Hematopoietic multipotent progenitor cell (in vitro differentiated cells): Measurements from ENCODE around the gene NFATC4. TPM values are rescaled to one million over a fixed set of nuclear protein-coding genes. Genes with fewer than 3 reads are reported as not detected.
"Not testable (repeated sequence)": the region's sequence is repeated elsewhere in the genome, so short reads cannot be mapped to it uniquely, and the experiment has no call there.

Experiments used
- DNase-seq, 3 donors: peaks; one replicate each; pipeline ENCODE4 v3.0.0-alpha.2; 2011 to 2015; ENCODE audit warnings: low read depth in 2 of 3, low spot score in 2 of 3
- total RNA-seq: library from RNA; depleted of rRNA; stranded (reverse); fragments of >200 nt; gene quantifications from one replicate; pipeline ENCODE4 v1.2.3, GENCODE V29; 2012

Gene NFATC4
- total RNA-seq = 0.54 TPM

DNA sequence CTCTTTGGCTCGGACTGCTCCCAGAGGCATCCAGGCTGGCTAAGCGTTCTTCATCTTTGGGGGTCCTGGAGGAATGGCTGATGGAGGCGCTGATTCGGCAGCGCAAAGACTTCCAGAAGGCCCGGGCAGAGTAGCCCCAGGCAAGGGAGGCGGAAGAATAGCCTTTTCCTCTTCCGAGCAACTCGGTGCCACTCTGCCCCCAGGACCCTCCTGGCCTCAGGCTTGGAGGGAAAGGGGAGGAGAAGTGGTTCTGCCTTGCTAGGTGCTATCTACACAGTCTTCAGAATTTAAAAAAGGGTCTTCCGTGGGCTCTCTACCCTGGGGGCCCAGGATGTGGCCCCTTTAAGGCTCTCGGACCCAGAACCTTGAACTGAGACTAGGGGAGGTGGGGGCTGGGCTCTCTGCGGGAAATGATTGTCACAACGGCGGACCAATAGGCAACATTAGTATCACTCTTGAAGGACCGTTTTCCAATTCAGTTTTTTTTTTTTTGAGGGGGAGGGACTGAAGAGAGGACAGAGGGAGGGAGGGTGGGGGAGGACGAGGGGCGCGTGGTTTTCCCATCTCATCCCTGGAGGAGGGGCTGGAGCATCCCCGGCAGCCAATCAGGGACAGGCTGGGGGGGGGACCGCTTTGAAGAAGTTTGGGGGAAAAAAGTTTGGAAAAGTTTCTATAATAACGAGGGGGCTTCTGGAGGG, at the start of gene NFATC4:
Gene NFATC4 (plus strand): TSS at position 671 of the 698 bp plus-strand sequence. CDS start 157 bp downstream, outside the sequence.
- peak in 1 of 3 donors; percentile 23 for DNase-seq

DNA sequence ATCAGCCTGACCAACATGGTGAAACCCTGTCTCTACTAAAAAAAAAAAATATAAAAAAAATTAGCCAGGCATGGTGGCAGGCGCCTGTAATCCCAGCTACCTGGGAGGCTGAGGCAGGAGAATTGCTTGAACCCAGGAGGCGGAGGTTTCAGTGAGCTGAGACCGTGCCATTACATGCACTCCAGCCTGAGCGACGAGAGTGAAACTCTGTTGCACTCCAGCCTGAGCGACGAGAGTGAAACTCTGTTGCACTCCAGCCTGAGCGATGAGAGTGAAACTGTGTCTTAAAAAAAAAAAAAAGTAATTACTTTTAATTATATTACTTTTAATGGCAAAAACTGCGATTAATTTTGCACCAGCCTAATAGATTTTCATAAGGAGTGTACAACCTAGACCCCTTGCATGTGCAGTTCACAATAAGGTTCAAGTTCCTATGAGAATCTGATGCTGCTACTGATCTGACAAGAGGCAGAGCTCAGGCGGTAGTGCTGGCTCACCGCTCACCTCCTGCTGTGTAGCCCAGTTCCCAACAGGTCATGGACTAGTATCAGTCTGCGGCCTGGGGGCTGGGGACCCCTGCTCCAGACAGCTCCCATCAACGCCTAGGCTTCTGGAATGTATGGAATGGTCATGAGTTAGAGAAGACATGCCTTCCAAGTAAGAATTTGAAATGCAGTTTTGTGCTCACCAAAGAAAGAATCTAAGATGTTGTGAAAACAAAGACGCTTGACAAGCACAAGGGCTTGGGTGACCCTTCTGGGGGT, 46.6 kb upstream of the NFATC4 start:
- DNase-seq = no peak

DNA sequence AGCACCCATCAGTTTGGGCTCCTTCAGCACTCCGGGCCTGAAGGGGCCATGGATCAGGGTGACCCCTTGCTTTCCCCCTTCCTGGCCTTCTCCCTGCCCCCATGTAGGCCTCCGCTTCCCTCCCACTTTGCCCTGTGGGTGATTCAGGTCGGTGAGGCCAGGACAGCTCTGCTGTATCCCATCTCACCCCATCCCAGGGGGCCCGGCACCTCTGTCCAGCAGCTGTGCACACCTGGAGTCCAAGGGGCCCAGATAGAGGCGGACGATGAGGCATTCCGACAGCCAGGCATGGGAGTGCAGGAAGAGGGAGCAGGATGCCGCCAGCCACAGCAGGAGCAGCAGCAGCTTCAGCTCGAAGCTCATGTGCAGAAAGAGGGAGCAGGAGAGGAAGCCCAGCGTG, 45.3 kb upstream of the NFATC4 start:
- no peak for DNase-seq

DNA sequence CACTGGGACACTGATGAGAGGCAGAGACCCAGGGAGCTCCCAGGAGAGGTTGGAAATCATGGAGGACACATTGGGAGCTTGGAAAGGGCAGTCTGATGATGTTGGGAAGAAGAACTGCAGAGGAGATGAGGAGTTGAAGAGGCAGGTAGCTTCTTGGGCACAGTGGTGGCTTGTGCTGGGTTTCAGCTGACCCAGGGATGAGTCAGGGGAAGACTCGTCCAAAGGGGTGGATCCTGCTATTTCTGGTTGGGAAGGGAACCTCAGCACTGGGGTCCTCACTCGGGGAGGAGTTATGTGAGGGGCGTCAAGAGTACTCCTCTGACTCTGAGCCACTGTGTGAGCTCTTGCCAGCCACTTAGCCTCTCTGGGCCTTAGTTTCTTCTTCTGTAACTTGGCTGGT, 44.6 kb upstream of the NFATC4 start:
- no peak for DNase-seq

DNA sequence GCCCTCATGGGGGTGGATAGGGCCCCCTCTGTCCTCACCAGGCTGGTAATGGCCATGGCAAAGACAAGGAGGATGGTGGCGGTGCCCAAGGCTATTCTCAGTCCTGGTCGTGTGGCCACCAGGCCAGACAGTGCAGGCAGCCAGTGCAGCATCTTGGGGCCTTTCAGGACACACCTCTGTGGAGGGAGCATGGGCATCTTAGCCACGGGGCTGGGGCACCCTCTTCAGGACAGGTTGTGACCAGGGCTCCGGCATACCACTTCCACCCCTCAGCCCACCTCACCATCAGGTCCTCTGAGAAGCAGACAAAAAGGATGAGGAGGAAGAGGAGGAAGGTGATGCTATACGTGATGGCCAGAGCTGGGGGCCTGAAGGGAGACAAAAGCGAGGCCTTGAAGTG, 44.0 kb upstream of the NFATC4 start:
- no peak for DNase-seq

DNA sequence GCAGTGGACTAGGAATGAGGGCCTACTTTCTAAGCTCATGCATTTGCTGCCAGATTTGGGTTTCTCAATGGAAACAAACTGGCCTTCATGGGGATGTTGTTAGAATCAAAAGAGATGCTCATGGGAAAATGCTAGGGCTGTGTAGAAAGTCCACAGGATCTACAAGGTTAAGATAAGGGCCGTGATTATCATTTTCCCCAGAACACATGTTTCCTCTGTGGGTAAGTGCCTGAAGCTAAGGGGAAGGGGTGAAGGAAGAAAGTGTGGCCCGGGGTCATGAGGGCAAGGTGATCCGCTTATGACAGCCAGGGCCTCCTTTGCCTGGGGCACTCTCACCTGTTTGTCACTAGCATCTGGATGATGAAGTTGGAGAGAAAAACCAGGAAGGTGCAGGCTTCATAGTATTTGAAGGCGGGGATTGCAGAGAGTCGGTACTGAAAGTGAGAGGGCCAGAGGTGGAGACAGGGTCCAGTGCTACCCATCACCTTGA, 42.9 kb upstream of the NFATC4 start:
- DNase-seq = peak in 1 of 3 donors; percentile 53

DNA sequence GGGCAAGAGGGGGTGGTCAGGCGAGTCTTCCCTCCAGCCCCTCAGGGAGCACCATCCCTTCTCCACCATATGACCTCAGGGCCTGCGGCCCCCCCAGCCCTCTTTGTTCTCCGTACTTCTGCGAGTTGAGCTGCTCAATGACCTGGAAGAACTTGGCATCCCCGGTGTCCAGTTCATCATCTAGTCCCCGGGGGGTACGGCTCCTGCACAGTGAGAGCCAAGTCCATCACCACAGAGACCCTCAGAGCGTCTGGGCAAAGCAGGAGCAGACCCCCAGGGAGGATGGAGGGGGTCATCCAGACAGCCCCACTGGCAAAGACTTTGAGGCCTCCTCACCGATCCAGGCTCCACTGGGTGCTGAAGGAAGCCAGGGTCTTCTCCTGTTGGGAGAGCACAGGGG, 42.0 kb upstream of the NFATC4 start:
- no peak for DNase-seq

DNA sequence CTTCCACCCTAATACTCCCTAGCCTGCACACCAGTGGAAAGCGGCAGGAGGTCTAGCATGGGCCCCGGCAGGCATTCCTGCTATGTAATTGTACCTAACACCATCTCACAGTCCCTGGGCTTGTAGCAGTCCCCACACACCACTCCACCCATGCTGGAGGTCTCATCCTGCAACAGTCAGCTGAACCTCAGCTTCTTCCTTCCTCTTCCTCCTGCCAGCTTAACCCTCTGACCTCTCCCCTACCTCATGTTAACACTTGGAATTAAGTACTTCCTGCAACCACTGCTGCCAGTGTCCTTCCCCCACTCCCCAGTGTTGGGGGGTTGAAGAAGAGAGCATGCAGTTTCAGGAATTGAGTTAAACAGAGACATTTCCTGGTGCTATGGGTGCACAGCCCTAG, 40.7 kb upstream of the NFATC4 start:
- no peak for DNase-seq

DNA sequence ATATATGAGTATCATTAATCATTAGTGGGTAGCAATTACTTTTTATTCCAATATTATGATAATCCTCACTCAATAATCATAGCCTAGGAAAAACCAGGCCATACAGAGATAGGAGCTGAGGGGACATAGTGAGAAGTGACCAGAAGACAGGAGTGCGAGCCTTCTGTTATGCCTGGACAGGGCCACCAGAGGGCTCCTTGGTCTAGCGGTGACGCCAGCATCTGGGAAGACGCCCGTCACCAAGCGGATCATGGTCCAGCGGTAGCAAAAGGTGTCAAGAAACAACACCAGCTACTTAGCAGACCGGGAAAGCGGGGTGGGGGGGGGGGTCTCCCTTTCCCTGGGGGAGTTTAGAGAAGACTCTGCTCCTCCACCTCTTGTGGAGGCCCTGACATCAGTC, 40.1 kb upstream of the NFATC4 start:
- not testable (repeated sequence) for DNase-seq

DNA sequence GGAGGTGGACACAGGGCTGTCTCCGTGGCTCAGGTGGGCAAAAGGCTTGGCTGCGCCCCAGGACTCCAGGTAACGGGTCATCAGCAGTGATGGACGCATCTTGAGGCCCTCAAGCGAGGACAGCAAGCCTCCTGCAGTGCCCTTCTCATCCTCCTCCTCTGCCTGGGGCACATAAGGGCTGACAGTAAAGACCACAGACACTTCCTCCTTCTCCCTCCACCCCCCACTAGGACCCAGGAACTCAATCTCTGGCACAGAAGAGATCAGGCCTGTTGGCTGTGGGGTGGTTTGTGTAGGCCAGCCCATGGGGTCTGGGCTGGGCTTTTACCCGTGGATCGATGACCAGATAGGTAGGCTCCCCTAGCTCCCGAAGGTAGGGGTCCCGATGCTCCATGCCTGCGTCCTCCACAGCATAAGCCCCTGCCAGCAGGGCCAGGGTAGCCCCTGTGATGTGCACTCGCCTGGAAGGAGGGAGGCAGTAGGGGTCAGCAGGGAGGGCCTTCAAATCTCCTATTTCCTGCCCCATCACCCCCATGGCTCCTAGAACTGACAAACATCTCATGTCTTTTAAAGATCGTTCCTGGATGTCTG, 38.8 kb upstream of the NFATC4 start:
- DNase-seq = no peak

DNA sequence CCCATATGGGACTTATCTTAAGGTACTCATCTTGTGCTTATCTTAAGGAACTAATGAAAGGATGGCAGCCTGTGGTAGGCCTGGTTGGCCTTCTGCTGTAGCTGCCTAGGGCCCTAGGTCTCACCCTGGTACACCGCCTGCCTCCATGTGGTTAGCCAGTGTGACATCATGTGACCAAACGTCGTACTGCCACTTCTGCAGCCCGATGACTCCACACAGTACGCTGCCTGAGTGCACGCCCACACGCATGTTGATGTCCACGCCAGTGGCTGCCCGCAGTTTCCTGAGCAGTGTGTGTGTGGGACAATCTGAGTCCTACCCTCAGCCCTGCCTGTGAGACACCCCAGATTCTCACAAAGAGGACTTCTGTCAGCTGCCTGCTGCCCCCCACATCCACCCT, 38.2 kb upstream of the NFATC4 start:
- DNase-seq = peak in 1 of 3 donors; percentile 71

DNA sequence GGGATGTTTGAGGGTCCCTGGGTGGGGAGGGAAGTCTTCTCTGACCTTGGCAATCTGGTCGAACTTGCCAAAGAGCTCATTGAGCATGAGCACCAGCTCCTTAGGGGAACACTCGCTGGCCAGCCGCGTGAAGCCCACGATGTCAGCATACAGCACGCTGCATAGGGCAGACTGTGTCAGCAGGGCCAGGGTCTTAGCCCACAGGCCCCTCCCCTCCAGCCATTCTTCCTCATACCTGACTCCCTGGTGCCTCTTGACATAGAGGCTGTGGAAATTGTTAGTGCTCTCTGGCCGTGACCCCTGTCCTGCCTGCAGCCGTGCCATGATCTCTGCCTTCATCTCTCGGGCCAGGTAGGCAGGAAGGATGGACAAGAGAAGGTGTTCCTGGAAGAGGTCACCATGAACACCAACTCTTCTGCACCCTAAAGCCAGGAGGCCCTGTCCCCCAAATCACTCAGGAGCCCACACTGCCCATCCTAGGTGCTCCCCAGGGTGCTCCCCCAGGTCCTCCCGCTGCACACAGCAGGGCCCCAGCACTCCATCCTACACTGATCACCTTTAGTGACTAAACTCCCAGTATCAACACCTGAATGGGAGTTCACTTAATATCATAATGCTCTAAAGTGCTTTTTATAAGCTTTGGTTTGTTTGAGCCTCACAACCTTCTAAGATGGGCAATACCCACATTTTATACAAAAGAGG, 36.9 kb upstream of the NFATC4 start:
- DNase-seq = no peak

DNA sequence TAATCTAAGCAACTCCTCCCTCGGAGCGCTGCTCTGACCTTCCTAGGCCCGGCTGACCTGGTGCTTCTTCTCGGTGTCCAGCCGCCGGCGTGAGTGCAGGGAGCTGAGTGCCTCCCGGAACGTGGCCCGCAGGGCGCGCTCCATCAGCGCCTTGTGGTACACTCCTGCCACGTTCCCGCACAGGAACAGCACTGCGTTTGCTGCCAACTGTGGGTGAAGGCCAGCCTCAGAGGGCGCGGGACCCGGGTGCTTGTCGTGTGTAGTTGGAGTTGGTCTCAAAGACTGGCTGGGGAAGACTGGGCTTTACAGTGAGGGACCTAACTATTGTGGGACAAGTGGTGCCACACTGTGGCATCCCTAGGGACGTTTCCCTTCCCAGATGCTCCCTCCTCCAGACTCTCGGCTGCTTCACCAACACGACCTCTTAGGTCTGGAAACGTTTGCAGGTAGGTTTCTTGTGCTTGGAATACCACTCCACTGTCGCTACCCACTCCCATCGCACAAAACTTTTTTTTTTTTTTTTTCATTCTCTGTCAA, 36.2 kb upstream of the NFATC4 start:
- no peak for DNase-seq

DNA sequence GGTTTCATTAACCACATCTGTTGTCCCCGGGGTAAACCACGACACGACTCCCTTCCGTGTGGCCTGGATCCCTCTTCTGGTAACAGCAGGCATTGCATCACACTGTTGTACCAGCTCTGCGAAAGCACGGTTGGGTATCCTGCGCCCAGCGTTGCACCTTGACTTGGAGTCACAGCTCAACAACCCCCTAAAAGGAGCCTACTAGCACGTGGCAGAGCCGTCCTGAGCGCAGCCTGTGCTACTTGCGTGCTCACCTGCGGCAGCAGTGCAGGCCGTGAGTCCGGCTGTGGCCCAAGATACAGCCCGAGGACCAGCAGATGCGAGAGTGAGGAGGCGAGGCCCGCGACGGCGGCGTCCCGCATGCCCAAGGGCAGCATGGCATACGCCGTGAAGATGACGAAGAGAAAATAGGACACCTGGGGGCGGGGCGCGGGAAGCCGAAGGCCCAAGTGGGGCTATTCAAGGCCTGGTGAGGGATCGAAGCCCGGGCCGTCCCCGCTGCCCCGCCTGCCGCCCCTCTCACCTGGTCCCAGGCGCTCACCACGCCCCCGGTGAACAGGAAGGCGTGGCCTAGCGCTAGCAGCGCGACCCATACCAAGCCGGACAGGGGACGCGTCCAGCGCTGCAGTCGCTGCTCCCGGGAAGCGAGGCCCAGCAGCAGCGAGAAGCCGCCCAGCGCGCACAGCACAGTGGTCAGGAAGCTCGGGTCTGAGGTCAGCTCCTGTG, 35.6 kb upstream of the NFATC4 start:
- DNase-seq = peak; percentile 73 to 93 (median 87)

DNA sequence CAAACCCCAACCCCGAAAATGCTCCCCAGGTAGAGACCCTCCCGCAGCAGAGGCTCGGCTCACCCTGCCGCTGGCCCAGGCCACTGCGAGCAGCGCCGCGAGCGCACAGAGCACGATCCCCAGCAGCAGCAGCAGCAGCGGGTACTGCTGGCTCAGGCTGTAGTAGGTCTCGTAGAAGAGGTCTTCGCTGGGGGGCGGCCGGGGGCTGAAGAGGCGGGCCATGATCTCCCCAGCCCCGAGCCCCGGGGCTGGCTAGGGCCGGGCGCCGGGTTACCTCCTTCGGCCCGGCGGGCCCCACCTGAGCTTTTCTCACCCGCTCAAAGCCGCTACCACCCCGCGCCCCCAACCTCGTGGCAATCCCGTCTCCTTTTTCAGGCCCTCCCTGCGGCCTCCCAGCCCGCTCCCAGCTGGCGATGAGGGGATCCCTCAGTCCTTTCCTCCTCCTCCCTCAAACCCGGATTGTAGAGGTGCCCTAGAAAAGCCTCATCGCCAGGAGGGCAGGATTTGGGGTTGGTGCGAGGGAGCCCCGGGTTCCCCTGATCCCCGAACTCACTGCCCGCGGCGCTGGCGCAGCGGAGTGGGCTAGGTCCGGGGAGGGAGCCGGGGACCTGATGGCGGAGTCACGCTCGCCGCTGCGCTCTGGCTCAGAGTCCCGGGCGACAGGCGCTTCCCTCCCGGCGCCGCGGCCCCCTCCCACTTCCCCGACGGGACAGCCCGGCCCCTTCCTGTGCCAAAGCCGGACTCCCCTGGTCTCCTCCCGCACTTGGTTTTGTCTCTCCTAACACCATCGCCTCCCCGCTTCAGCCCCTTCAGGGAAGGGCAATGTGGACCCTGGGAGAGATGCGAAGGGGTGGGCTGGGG, 33.3 kb upstream of the NFATC4 start, which contains the start of gene ADCY4:
Gene ADCY4 (minus strand): TSS at position 641 of the 861 bp plus-strand sequence. CDS start 419 bp downstream, at position 222.
- peak in 1 of 3 donors; percentile 15 for DNase-seq

DNA sequence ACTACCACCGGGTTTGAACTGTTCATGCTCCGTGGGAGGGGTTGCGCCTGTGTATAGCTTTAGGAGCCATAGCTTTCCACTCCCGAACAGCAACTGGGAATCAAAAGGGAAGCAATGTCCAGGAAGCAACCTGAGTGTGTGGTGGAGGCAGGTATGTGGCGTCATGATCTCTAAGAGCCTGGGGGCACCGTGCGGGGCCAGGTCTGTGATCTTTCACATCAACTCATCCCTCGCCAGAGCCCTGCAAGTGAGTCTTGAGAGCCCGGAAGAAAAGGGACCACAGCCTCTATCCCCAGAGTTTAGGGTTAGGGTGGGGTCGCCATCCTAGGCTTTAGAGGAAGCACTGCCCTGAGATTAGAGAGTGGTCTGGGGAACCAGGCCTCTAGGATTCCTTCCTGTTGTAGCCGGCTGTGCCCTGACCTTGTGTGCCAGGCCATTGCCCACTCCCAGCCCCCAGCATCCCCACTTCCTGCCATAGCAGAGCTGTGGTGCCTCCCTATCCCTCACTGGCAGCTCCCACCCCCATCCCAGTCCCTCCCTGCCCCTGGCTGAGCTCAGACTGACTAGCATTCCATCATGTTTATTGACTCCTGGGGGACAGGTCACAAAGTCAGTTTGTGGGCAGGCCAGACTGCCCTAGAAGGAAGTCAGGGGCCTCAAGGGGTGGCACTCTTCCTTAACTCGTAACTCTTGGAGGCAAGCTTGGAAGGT, 32.4 kb upstream of the NFATC4 start:
- DNase-seq = peak in 1 of 3 donors; percentile 45

DNA sequence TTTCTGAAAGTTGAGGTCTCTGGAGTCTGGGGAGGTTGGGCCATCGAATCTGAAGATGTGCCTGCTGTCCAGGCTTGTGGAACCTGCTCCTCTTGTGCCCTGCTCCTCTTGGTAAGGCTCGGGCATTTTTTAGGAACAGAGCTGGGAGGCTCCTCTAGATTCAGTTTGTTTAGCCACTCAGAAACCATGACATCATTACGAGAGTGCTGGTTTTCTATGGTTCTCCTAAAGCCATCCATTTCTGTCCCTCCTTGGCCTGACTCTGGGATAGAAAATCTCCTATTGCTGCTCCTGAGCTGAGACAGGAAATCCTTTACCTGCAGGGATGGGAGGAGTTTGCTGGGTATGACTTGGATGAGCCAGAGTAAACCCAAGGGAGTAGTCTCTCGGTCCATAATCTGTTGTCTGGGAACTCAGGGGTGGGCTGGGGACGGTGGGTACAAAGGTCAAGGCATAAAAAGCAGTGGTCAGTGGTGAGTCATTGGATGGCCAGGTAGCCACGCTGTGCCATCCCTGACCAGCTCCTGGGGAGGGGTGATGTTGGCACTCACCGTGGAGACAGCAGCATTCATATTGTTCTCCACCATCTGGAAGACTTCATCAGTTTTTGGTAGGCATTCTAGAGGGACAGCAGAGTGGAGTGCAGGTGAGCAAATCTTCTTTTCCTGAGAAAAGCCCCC, 30.7 kb upstream of the NFATC4 start:
- no peak for DNase-seq

DNA sequence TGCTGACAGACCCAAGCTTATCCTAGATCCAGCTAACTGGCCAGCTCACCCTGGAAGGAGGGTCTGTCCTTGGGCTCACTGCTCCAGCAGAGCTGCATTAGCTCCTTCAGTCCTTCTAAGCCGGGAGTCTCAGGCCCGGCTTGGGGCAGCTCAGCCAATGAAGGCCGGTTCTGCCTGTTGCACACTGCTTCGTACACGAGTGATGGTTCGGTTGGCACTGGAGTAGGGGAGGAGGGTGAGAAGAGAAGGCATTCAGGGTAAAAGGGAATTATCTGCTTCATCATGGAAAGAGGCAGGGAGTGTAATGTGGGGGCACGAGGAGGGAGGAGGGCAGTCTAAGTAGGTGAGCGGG, 30.2 kb upstream of the NFATC4 start:
- no peak for DNase-seq
